ENCODE measurements around the gene SEC24A.
"Not testable (repeated sequence)": the region's sequence is repeated elsewhere in the genome, so short reads cannot be mapped to it uniquely, and the experiment has no call there.

Gene SEC24A

GRCh38 chr5:134749415-134749814 lies 100.8 kb downstream of the SEC24A start:
- DNase-seq (ENCODE audit: low read depth in 2 of 2), result no peak

- no peak for DNase-seq (ENCODE audit: low read depth in 2 of 2)
Observed at GRCh38 chr5:134758176-134758503, 109.6 kb downstream of the SEC24A start.

GRCh38 chr5:134758504-134759341 lies 110.1 kb downstream of the SEC24A start, which contains the start of gene DDX46:
Gene DDX46, plus strand, starts transcription at chr5:134758779. Its CDS starts 160 bp downstream, at chr5:134758939.
- DNase-seq (ENCODE audit: low read depth in 2 of 2), result peak; percentile 93 to 94

GRCh38 chr5:134767528-134768291 lies 119.1 kb downstream of the SEC24A start:
- DNase-seq (ENCODE audit: low read depth in 2 of 2), result not testable (repeated sequence)

- DNase-seq (ENCODE audit: low read depth in 2 of 2), result no peak
Observed at GRCh38 chr5:134769206-134769605, 120.6 kb downstream of the SEC24A start.

GRCh38 chr5:134772461-134773125 lies 124.0 kb downstream of the SEC24A start:
- no peak for DNase-seq (ENCODE audit: low read depth in 2 of 2)

- DNase-seq (ENCODE audit: low read depth in 2 of 2), result no peak
Observed at GRCh38 chr5:134777366-134777765, 128.8 kb downstream of the SEC24A start.
